Keratinocyte (primary cell): ENCODE results near the gene NHSL2. TPM values are rescaled to one million over a fixed set of nuclear protein-coding genes. Genes with fewer than 3 reads are reported as not detected.

ENCODE experiments used
- DNase-seq: peaks from one replicate; pipeline ENCODE4 v3.0.0-alpha.2; 2011; ENCODE audit warnings: low read depth, missing footprints, low spot score
- FAIRE-seq: peaks from 2 replicates; lab custom pipeline; 2011; peaks lifted over from hg19 to GRCh38; lab: Jason Lieb, UNC
- H2AFZ ChIP-seq: 2 replicates; pipeline ENCODE4 v1.6.0; 2012; ENCODE audit warnings: low read length, control low read depth, inconsistent platforms; ENCODE audit not compliant: control insufficient read depth
- H3K27ac ChIP-seq: 2 replicates; pipeline ENCODE4 v1.5.1; 2011; ENCODE audit warnings: low read length; ENCODE audit not compliant: control insufficient read depth, insufficient read depth
- H3K27me3 ChIP-seq: 3 replicates; pipeline ENCODE4 v1.6.0; 2011; ENCODE audit warnings: low read length; ENCODE audit not compliant: control insufficient read depth, insufficient read depth; ENCODE audit errors: extremely low read depth
- H3K36me3 ChIP-seq, 2 experiments: 2 replicates in 1 of 2; 3 replicates in 1 of 2; pipeline ENCODE4 v1.5.1; 2011; ENCODE audit warnings: low read length in 2 of 2, mild to moderate bottlenecking in 1 of 2; ENCODE audit not compliant: control insufficient read depth in 2 of 2, insufficient read depth in 2 of 2; ENCODE audit errors: extremely low read depth in 1 of 2
- H3K4me1 ChIP-seq: 3 replicates; pipeline ENCODE4 v1.5.1; 2011; ENCODE audit warnings: low read length; ENCODE audit not compliant: control insufficient read depth, insufficient read depth; ENCODE audit errors: extremely low read depth
- H3K4me2 ChIP-seq: 3 replicates; pipeline ENCODE4 v1.6.0; 2011; ENCODE audit warnings: low read depth, low read length; ENCODE audit not compliant: control insufficient read depth, insufficient read depth; ENCODE audit errors: extremely low read depth
- H3K4me3 ChIP-seq, 3 experiments: fragments of 200-600 bp in 1 of 3; sonication (generic) in 1 of 3; 2 replicates in 2 of 3; 3 replicates in 1 of 3; pipeline ENCODE4 v1.5.1; 2011 to 2016; ENCODE audit warnings: low read length in 3 of 3, mild to moderate bottlenecking in 3 of 3, control low read depth in 2 of 3, inconsistent platforms in 1 of 3, low read depth in 1 of 3, mixed read lengths in 1 of 3, mixed run types in 1 of 3, moderate library complexity in 1 of 3; ENCODE audit not compliant: control insufficient read depth in 2 of 3, insufficient read depth in 2 of 3; ENCODE audit errors: extremely low read depth in 1 of 3
- H3K79me2 ChIP-seq: 2 replicates; pipeline ENCODE4 v1.6.0; 2012; ENCODE audit warnings: low read length; ENCODE audit not compliant: control insufficient read depth, insufficient read depth
- H3K9ac ChIP-seq: 3 replicates; pipeline ENCODE4 v1.6.0; 2011; ENCODE audit warnings: low read length; ENCODE audit not compliant: control insufficient read depth, insufficient read depth; ENCODE audit errors: extremely low read depth
- H3K9me1 ChIP-seq: 3 replicates; pipeline ENCODE4 v1.6.0; 2011; ENCODE audit warnings: low read length; ENCODE audit not compliant: control insufficient read depth, insufficient read depth; ENCODE audit errors: extremely low read depth
- H3K9me3 ChIP-seq: 2 replicates; pipeline ENCODE4 v1.5.1; 2012; ENCODE audit warnings: low read depth, low read length; ENCODE audit not compliant: control insufficient read depth
- H4K20me1 ChIP-seq: 3 replicates; pipeline ENCODE4 v1.6.0; 2011; ENCODE audit warnings: low read length; ENCODE audit not compliant: control insufficient read depth, insufficient read depth; ENCODE audit errors: extremely low read depth
- CTCF ChIP-seq, 3 experiments: IDR thresholded peaks in 1 of 3; conservative IDR thresholded peaks in 1 of 3; optimal IDR thresholded peaks in 1 of 3; 2 replicates in 2 of 3; 3 replicates in 1 of 3; pipeline versions ENCODE3 to v1.5.1; 2011; ENCODE audit warnings: low read length in 3 of 3, mild to moderate bottlenecking in 3 of 3, moderate library complexity in 2 of 3, control low read depth in 1 of 3, inconsistent platforms in 1 of 3; ENCODE audit not compliant: insufficient read depth in 2 of 3; ENCODE audit errors: extremely low read depth in 1 of 3
- EZH2 ChIP-seq: IDR thresholded peaks from one replicate; pipeline ENCODE4 v1.6.1; 2012; ENCODE audit warnings: inconsistent platforms, mild to moderate bottlenecking, low read length, moderate library complexity
- dilution Hi-C: fragments of 300-500 bp; cut with MboI; formaldehyde crosslinking; loops from one replicate; pipeline ENCODE4 v1.7.0; 2020; ENCODE audit warnings: low sequenced_read_pairs; ENCODE audit not compliant: extremely low pct_ligation_motif_present
- polyA plus RNA-seq, 5 experiments: library from polyadenylated mRNA; depleted of rRNA in 3 of 5; stranded (reverse) in 3 of 5; stranded (forward) in 1 of 5; unstranded in 1 of 5; fragments of >200 nt; gene quantifications; 1 replicate in 1 of 5; 2 replicates in 3 of 5; 3 replicates in 1 of 5; pipeline versions ENCODE4 v1.2.1 to v1.2.3, GENCODE V29; 2011 to 2012; ENCODE audit warnings: missing spikeins in 2 of 5, low read depth in 1 of 5, low replicate concordance in 1 of 5

The NHSL2 gene
- polyA plus RNA-seq, 1 donor (not counting 4 experiments of a cell fraction or from before 2014, with no cell fraction given): 0.04 TPM

DNA sequence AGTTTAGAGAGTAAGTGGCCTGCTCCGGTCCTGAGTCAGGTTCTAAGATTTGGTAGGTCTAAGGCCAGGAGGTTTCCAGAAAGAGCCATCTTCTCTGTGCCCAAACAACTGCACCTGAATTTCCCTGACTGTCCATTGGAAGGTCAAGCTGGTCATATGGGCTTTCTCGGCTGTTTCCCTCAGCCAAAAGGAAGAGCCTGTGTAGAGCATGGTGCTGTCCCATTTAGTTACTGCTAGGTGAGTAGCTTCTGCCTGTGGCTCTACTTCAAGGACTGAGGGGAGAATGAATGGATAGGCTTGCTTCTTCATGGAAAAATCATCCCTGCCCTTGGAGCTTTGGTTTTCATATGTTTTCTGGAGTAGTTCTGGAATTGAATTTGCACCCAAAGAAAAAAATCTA lies 33.7 kb downstream of the NHSL2 start:
- no peak for TF ChIP-seq EZH2
- TF ChIP-seq CTCF (optimal IDR thresholded peaks at IDR 0.05 in 1 of 3, IDR thresholded peaks at IDR 0.05 in 1 of 3, conservative IDR thresholded peaks at IDR 0.05 in 1 of 3; ENCODE audit: extremely low read depth in 1 of 3, insufficient read depth in 2 of 3, low read length in 3 of 3): no peak
- no peak overlapping the region for H3K27ac ChIP-seq
- H3K9ac ChIP-seq: no peak overlapping the region
- H3K27me3 ChIP-seq: peaks cover 42% of the 10 kb centered on the region
- dilution Hi-C loops: no loop called here
- no peaks in the 10 kb centered on the region for H3K9me1 ChIP-seq
- no peaks in the 10 kb centered on the region for H4K20me1 ChIP-seq
- H3K79me2 ChIP-seq: no peaks in the 10 kb centered on the region
- H3K4me2 ChIP-seq: no peak overlapping the region
- no peak overlapping the region for H2AFZ ChIP-seq
- H3K36me3 ChIP-seq: no peaks in the 10 kb centered on the region
- H3K9me3 ChIP-seq: no peaks in the 10 kb centered on the region
- no peak for FAIRE-seq
- no peak for DNase-seq
- H3K4me1 ChIP-seq: no peaks in the 10 kb centered on the region
- H3K4me3 ChIP-seq: no peak overlapping the region

DNA sequence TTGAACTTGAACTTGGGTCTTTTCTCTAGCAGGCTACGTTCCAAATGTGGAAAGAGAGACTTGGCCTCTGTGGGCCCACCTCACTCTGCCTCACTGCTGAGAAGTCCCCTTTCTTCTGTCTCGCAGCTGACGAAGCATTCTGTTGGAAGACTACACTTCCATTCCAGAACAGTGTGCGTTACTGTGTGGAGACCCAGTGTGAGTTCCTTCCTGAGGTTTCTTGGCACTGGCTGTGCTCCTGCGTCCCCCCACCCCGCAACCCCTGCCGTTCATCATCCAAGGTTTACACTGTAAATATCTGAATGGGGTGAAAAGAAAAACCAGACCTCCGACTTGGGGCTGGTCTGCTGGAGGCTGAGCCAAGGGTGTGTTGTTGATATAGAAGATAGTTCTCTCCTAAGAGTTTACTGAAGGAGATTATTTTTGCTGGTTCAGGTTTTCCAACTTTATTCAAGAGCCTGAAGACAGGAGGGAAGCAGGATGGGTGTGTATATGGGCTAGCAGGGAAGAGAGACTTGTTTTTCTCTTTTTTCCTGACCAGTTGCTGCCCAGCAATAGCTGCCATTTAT lies 34.7 kb downstream of the NHSL2 start:
- dilution Hi-C loops: no loop called here
- no peak for DNase-seq
- no peaks in the 10 kb centered on the region for H4K20me1 ChIP-seq
- no peak overlapping the region for H3K9ac ChIP-seq
- H3K9me1 ChIP-seq: no peaks in the 10 kb centered on the region
- peaks cover 44% of the 10 kb centered on the region for H3K27me3 ChIP-seq
- H3K4me3 ChIP-seq: no peak overlapping the region
- H3K79me2 ChIP-seq: no peaks in the 10 kb centered on the region
- H2AFZ ChIP-seq: no peak overlapping the region
- no peak overlapping the region for H3K4me2 ChIP-seq
- no peak for TF ChIP-seq CTCF (optimal IDR thresholded peaks at IDR 0.05 in 1 of 3, IDR thresholded peaks at IDR 0.05 in 1 of 3, conservative IDR thresholded peaks at IDR 0.05 in 1 of 3; ENCODE audit: extremely low read depth in 1 of 3, insufficient read depth in 2 of 3, low read length in 3 of 3)
- TF ChIP-seq EZH2: no peak
- no peak overlapping the region for H3K27ac ChIP-seq
- no peaks in the 10 kb centered on the region for H3K9me3 ChIP-seq
- H3K36me3 ChIP-seq: no peaks in the 10 kb centered on the region
- no peak for FAIRE-seq
- no peaks in the 10 kb centered on the region for H3K4me1 ChIP-seq
